Stomach (tissue), 4 donors: ENCODE results near the gene PTGDR2.

Experiments
- EP300 ChIP-seq: sonication (generic); formaldehyde crosslinking; IDR thresholded peaks from one replicate; pipeline ENCODE4 v1.6.1; 2017; ENCODE audit warnings: antibody characterized with exemption
- POLR2AphosphoS5 ChIP-seq, 3 donors: sonication (generic); formaldehyde crosslinking; IDR thresholded peaks; one replicate each; pipeline ENCODE4 v1.6.1; 2016; ENCODE audit warnings: antibody characterized with exemption in 3 of 3

DNA sequence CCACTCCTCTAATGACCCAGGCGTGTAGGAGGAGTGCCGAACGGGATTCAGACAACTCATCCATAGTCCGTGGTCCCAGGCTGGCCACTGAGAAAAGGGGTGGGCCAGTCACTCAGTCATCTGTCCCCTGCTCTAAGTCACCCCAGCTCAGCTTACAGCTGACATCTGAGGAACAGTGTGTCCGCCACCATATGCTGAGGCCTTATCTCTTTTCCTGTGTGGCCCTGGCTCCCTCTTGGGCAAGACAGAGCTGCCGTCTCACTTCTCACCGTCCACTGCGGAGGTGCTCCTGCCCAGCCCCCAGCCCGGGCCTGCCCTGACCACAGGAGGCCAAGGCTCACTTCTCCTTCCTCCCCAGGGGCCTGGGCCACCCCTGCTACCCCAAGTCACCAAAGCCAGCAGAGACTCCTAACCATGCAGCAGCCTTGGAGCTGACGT, 7.0 kb downstream of the PTGDR2 start:
- TF ChIP-seq POLR2AphosphoS5 (IDR thresholded peaks at IDR 0.05) (no peak), EP300 (no peak)
